HepG2 (cell line): ENCODE measurements around the gene PRDM12. TPM values are rescaled to one million over a fixed set of nuclear protein-coding genes. Genes with fewer than 3 reads are reported as not detected.

Source experiments
- ATF7 ChIP-seq, 2 experiments: fragments of 450-650 bp in 1 of 2; sonication (generic) in 1 of 2; formaldehyde crosslinking in 1 of 2; IDR thresholded peaks; 2 replicates each; pipeline versions ENCODE4 v1.4.0 to v1.6.1; 2016 to 2020; ENCODE audit warnings: antibody characterized with exemption in 1 of 2, mild to moderate bottlenecking in 1 of 2, missing genetic modification reagents in 1 of 2
- FOXK2 ChIP-seq: fragments of 450-650 bp; IDR thresholded peaks from 2 replicates; pipeline ENCODE4 v1.6.1; 2016
- HIC2 ChIP-seq: sonication (generic); formaldehyde crosslinking; IDR thresholded peaks from 2 replicates; pipeline ENCODE4 v1.9.0; 2022; ENCODE audit warnings: low read depth, missing genetic modification reagents
- IKZF4 ChIP-seq: sonication (generic); formaldehyde crosslinking; IDR thresholded peaks from 2 replicates; pipeline ENCODE4 v1.5.1; 2020; ENCODE audit warnings: borderline replicate concordance, mild to moderate bottlenecking, low read depth, missing genetic modification reagents; ENCODE audit errors: not compliant biosample characterization
- KMT2B ChIP-seq: IDR thresholded peaks from 2 replicates; pipeline ENCODE4 v1.6.1; 2016; ENCODE audit warnings: missing genetic modification reagents, missing compliant biosample characterization
- MAF1 ChIP-seq: sonication (generic); formaldehyde crosslinking; IDR thresholded peaks from 2 replicates; pipeline ENCODE4 v1.5.0; 2020; ENCODE audit warnings: missing genetic modification reagents, borderline replicate concordance
- PAF1 ChIP-seq: IDR thresholded peaks from 2 replicates; pipeline ENCODE4 v1.6.1; 2016; ENCODE audit warnings: missing genetic modification reagents, missing compliant biosample characterization
- PAXIP1 ChIP-seq: sonication (generic); formaldehyde crosslinking; conservative IDR thresholded peaks from 2 replicates; pipeline ENCODE4 v1.4.0; 2020; ENCODE audit warnings: mild to moderate bottlenecking, missing genetic modification reagents, moderate library complexity
- REPIN1 ChIP-seq: sonication (generic); formaldehyde crosslinking; IDR thresholded peaks from 2 replicates; pipeline ENCODE4 v1.8.0; 2022; ENCODE audit warnings: missing genetic modification reagents, low read depth, mild to moderate bottlenecking, borderline replicate concordance
- SOX13 ChIP-seq, 3 experiments: fragments of 450-650 bp in 1 of 3; sonication (generic) in 1 of 3; formaldehyde crosslinking in 1 of 3; IDR thresholded peaks in 2 of 3; conservative IDR thresholded peaks in 1 of 3; 2 replicates each; pipeline versions ENCODE4 v1.5.0 to v1.6.1; 2016 to 2020; ENCODE audit warnings: antibody characterized with exemption in 1 of 3, mild to moderate bottlenecking in 1 of 3, missing compliant biosample characterization in 1 of 3, missing genetic modification reagents in 1 of 3, moderate library complexity in 1 of 3
- TFDP1 ChIP-seq: IDR thresholded peaks from 2 replicates; pipeline ENCODE4 v1.6.1; 2016; ENCODE audit warnings: missing compliant biosample characterization, missing genetic modification reagents, borderline replicate concordance
- TGIF2 ChIP-seq: IDR thresholded peaks from 2 replicates; pipeline ENCODE4 v1.6.1; 2016; ENCODE audit warnings: control low read depth, missing compliant biosample characterization
- THAP9 ChIP-seq: sonication (generic); formaldehyde crosslinking; IDR thresholded peaks from 2 replicates; pipeline ENCODE4; 2020; ENCODE audit warnings: missing genetic modification reagents, mild to moderate bottlenecking, borderline replicate concordance
- TMF1 ChIP-seq: sonication (generic); formaldehyde crosslinking; IDR thresholded peaks from 2 replicates; pipeline ENCODE4 v1.8.1; 2022; ENCODE audit warnings: low read depth, missing genetic modification reagents
- ZNF704 ChIP-seq: sonication (generic); formaldehyde crosslinking; IDR thresholded peaks from 2 replicates; pipeline ENCODE4 v1.8.1; 2023; ENCODE audit warnings: mild to moderate bottlenecking, inconsistent platforms, moderate library complexity, missing genetic modification reagents, borderline replicate concordance
- ZNF709 ChIP-seq: sonication (generic); formaldehyde crosslinking; IDR thresholded peaks from 2 replicates; pipeline ENCODE4 v1.5.0; 2020; ENCODE audit warnings: mild to moderate bottlenecking, missing genetic modification reagents
- polyA plus RNA-seq, 8 experiments: library from polyadenylated mRNA; depleted of rRNA in 3 of 8; stranded (reverse) in 7 of 8; unstranded in 1 of 8; fragments of >200 nt; fragmentation: Illumina TruSeq in 4 of 8; extraction: Trizol in 4 of 8; gene quantifications; 2 replicates each; pipeline versions ENCODE4 v1.2.1 to v1.2.3, GENCODE V29; 2011 to 2016; ENCODE audit warnings: low read depth in 4 of 8, missing spikeins in 1 of 8, mixed read lengths in 1 of 8; ENCODE audit not compliant: insufficient read depth in 1 of 8
- total RNA-seq, 5 experiments: library from RNA; depleted of rRNA; stranded (reverse); fragments of >200 nt; fragmentation: Illumina TruSeq; extraction: Trizol; gene quantifications; 2 replicates each; pipeline ENCODE4 v1.2.3, GENCODE V29; 2016; ENCODE audit warnings: low read depth in 1 of 5

Gene PRDM12
- total and polyA plus RNA-seq, 2 of the 13 experiments (the other 11 are each of a cell fraction or from before 2014, with no cell fraction given) = 0.04 to 0.07 TPM

GRCh38 chr9:130693426-130694191 is 29.2 kb downstream of the PRDM12 start, which contains the start of gene EXOSC2 (continued):
- TF ChIP-seq PAXIP1 (CRISPR knock-in tag) = peak; percentile 19; the same call in 1 of the 2 replicates
- peak; percentile 68 for TF ChIP-seq KMT2B
- peak; percentile 82 for TF ChIP-seq ZNF709 (CRISPR knock-in tag)
- 0 out of 2 replicates have a peak, but pooled peaks have one; percentile 50 for TF ChIP-seq MAF1
- no peak for TF ChIP-seq REPIN1 (CRISPR knock-in tag)
- no peak for TF ChIP-seq SOX13 (IDR thresholded peaks at IDR 0.05)
- TF ChIP-seq SOX13 (CRISPR knock-in tag; conservative IDR thresholded peaks at IDR 0.05 in 1 of 2, IDR thresholded peaks at IDR 0.05 in 1 of 2) = peak in 1 of 2 experiments; percentile 3; a peak in 1 of 4 replicates
- TF ChIP-seq TMF1 (CRISPR knock-in tag) = peak; percentile 39; the same call in 1 of the 2 replicates
- TF ChIP-seq TFDP1 (CRISPR knock-in tag) = peak; percentile 82; the same call in 1 of the 2 replicates
- peak; percentile 82; the same call in 1 of the 2 replicates for TF ChIP-seq THAP9
- TF ChIP-seq ZNF704 = peak; percentile 97
- TF ChIP-seq PAF1 (CRISPR knock-in tag) = no peak
- TF ChIP-seq IKZF4 = peak; percentile 37
- peak; percentile 86 for TF ChIP-seq TGIF2 (CRISPR knock-in tag)
- TF ChIP-seq HIC2 (CRISPR knock-in tag) = no peak
- peak; percentile 97 for TF ChIP-seq FOXK2
- no peak for TF ChIP-seq ATF7 (IDR thresholded peaks at IDR 0.05)
- TF ChIP-seq ATF7 (CRISPR knock-in tag; IDR thresholded peaks at IDR 0.05) = no peak
